GM23338 (cell line): Measurements from ENCODE around the gene IGLL5. TPM values are rescaled to one million over a fixed set of nuclear protein-coding genes. Genes with fewer than 3 reads are reported as not detected.

Source experiments
- ATAC-seq: fragments of 200-7000 bp; cut with Tn5 transposase; 3 replicates; pipeline ENCODE4 v1.9.1; 2020
- DNase-seq: peaks from one replicate; pipeline ENCODE4 v3.0.0-alpha.2; 2015; ENCODE audit warnings: low spot score
- H2AFZ ChIP-seq: fragments of 200-600 bp; sonication (generic); 2 replicates; pipeline ENCODE4 v1.8.0; 2016; ENCODE audit warnings: antibody characterized with exemption, mild to moderate bottlenecking, moderate library complexity
- H3F3A ChIP-seq: fragments of 200-600 bp; sonication (generic); replicated peaks from 2 replicates; pipeline ENCODE4 v1.8.0; 2017; ENCODE audit warnings: antibody characterized with exemption, mixed run types, low read depth
- H3K27ac ChIP-seq: fragments of 200-600 bp; sonication (generic); 2 replicates; pipeline ENCODE4 v1.6.1; 2016; ENCODE audit warnings: low read depth
- H3K27me3 ChIP-seq: fragments of 200-600 bp; sonication (generic); 2 replicates; pipeline ENCODE4 v1.8.0; 2016; ENCODE audit warnings: mild to moderate bottlenecking, mixed run types, moderate library complexity; ENCODE audit not compliant: insufficient read depth
- H3K36me3 ChIP-seq: fragments of 200-600 bp; sonication (generic); 2 replicates; pipeline ENCODE4 v1.8.0; 2016; ENCODE audit warnings: mild to moderate bottlenecking; ENCODE audit not compliant: insufficient read depth
- H3K4me1 ChIP-seq: fragments of 200-600 bp; sonication (generic); 2 replicates; pipeline ENCODE4 v1.8.0; 2016; ENCODE audit warnings: mild to moderate bottlenecking, moderate library complexity; ENCODE audit not compliant: insufficient read depth
- H3K4me2 ChIP-seq: fragments of 200-600 bp; sonication (generic); 2 replicates; pipeline ENCODE4 v1.7.1; 2017; ENCODE audit warnings: mixed run types
- H3K4me3 ChIP-seq: fragments of 200-600 bp; sonication (generic); 2 replicates; pipeline ENCODE4 v1.6.1; 2016; ENCODE audit warnings: mixed run types
- H3K79me2 ChIP-seq: fragments of 200-600 bp; sonication (generic); replicated peaks from 2 replicates; pipeline ENCODE4 v1.8.0; 2017; ENCODE audit warnings: mild to moderate bottlenecking; ENCODE audit not compliant: insufficient read depth
- H3K9me2 ChIP-seq: fragments of 200-600 bp; sonication (generic); 2 replicates; pipeline ENCODE4 v1.8.0; 2017; ENCODE audit not compliant: insufficient read depth
- H4K20me1 ChIP-seq: fragments of 200-600 bp; sonication (generic); replicated peaks from 2 replicates; pipeline ENCODE4 v1.8.0; 2017; ENCODE audit warnings: mild to moderate bottlenecking; ENCODE audit not compliant: insufficient read depth
- H3K27ac Mint-ChIP-seq: 2 replicates; pipeline ENCODE4 v1.8.0; 2020; ENCODE audit warnings: inconsistent platforms, mild to moderate bottlenecking, moderate library complexity, mixed read lengths
- H3K27me3 Mint-ChIP-seq: 3 replicates; pipeline ENCODE4 v1.8.0; 2022; ENCODE audit warnings: low read depth, mild to moderate bottlenecking, moderate library complexity, mixed read lengths, inconsistent platforms; ENCODE audit not compliant: insufficient read depth, poor library complexity
- H3K36me3 Mint-ChIP-seq: 3 replicates; pipeline ENCODE4 v1.8.0; 2021; ENCODE audit warnings: low read depth, mild to moderate bottlenecking, inconsistent platforms, moderate library complexity, mixed read lengths
- H3K4me1 Mint-ChIP-seq: 3 replicates; pipeline ENCODE4 v1.8.0; 2020; ENCODE audit warnings: mild to moderate bottlenecking, inconsistent platforms, mixed read lengths
- H3K4me3 Mint-ChIP-seq: 3 replicates; pipeline ENCODE4 v1.8.0; 2021; ENCODE audit warnings: moderate library complexity, mild to moderate bottlenecking, inconsistent platforms, mixed read lengths
- H3K9me3 Mint-ChIP-seq: 3 replicates; pipeline ENCODE4 v1.8.0; 2020; ENCODE audit warnings: moderate library complexity, mild to moderate bottlenecking, inconsistent platforms, mixed read lengths
- CREB1 ChIP-seq: fragments of 250-450 bp; sonication (Bioruptor Pico); IDR thresholded peaks from 2 replicates; pipeline ENCODE4 v1.5.0; 2020; ENCODE audit warnings: low read depth, mild to moderate bottlenecking, moderate library complexity
- EZH2 ChIP-seq: fragments of 200-600 bp; sonication (generic); IDR thresholded peaks from one replicate; pipeline ENCODE4 v1.8.0; 2017; ENCODE audit warnings: antibody characterized with exemption, mild to moderate bottlenecking, low read depth; ENCODE audit not compliant: unreplicated experiment
- EZH2phosphoT487 ChIP-seq: fragments of 200-600 bp; sonication (generic); IDR thresholded peaks from one replicate; pipeline ENCODE4 v1.8.1; 2018; ENCODE audit warnings: antibody characterized with exemption; ENCODE audit not compliant: unreplicated experiment
- JUNB ChIP-seq: IDR thresholded peaks from one replicate; pipeline ENCODE4 v1.6.1; 2016; ENCODE audit warnings: antibody characterized with exemption; ENCODE audit not compliant: unreplicated experiment
- NANOG ChIP-seq: IDR thresholded peaks from 2 replicates; pipeline ENCODE4 v1.6.1; 2016; ENCODE audit warnings: antibody characterized with exemption, borderline replicate concordance
- POLR2AphosphoS5 ChIP-seq: IDR thresholded peaks from 2 replicates; pipeline ENCODE4 v1.6.1; 2016; ENCODE audit warnings: antibody characterized with exemption, low read depth
- STAT1 ChIP-seq: IDR thresholded peaks from one replicate; pipeline ENCODE4 v1.6.1; 2016; ENCODE audit warnings: antibody characterized with exemption; ENCODE audit not compliant: unreplicated experiment
- ZNF114 ChIP-seq: fragments of 250-450 bp; sonication (Bioruptor Pico); IDR thresholded peaks from 2 replicates; pipeline ENCODE4 v1.5.0; 2020; ENCODE audit warnings: mild to moderate bottlenecking, moderate library complexity
- ZNF331 ChIP-seq: fragments of 250-450 bp; sonication (Bioruptor Pico); IDR thresholded peaks from 2 replicates; pipeline ENCODE4 v1.5.0; 2020; ENCODE audit warnings: low read depth, mild to moderate bottlenecking, moderate library complexity
- polyA plus RNA-seq: library from polyadenylated mRNA; unstranded; fragments of >200 nt; fragmentation: Nextera tagmentation; extraction: Ambion mirVana; gene quantifications from 2 replicates; pipeline ENCODE4 v1.2.1, GENCODE V29; 2016
- total RNA-seq: library from RNA; depleted of rRNA; stranded (reverse); fragments of >200 nt; shearing (Covaris generic); gene quantifications from 2 replicates; pipeline ENCODE4 v1.2.3, GENCODE V29; 2014
- TF ChIP-seq, protein P1 (sequence below): IDR thresholded peaks from one replicate; pipeline ENCODE4 v1.6.1; 2018; ENCODE audit warnings: antibody characterized with exemption; ENCODE audit not compliant: unreplicated experiment
- TF ChIP-seq, protein P2 (sequence below): IDR thresholded peaks from 2 replicates; pipeline ENCODE4 v1.6.1; 2016; ENCODE audit warnings: antibody characterized with exemption
- TF ChIP-seq, protein P3 (sequence below): fragments of 250-450 bp; sonication (Bioruptor Pico); IDR thresholded peaks from 2 replicates; pipeline ENCODE4 v1.5.0; 2020; ENCODE audit warnings: mild to moderate bottlenecking, moderate library complexity
- TF ChIP-seq, protein P4 (sequence below), 2 experiments: fragments of 200-600 bp in 1 of 2; sonication (generic) in 1 of 2; conservative IDR thresholded peaks; 2 replicates each; pipeline versions ENCODE4 v1.5.1 to v1.6.1; 2016 to 2017; ENCODE audit warnings: antibody characterized with exemption in 2 of 2, low read depth in 2 of 2, mild to moderate bottlenecking in 2 of 2, moderate library complexity in 1 of 2

The IGLL5 gene
- total and polyA plus RNA-seq, 2 experiments from 2014 or later: not detected

DNA sequence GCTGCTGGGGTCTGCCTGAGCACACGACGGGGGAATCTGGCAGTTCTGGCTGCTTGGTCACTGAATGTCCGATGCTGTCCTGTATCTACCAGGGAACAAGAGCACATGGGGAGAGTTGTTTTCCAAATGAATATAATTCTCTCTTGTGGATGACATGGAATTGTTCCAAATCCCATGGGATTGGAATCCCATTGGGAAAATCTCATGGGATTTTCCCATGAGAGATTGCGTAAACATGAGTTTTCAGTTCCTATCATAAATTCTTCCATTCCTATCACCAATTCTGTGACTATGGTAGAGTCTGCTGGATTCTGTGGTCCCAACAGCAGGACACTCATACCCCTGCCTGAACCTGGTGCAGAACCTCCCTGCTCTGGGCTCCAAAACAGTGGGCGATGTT, 35.6 kb upstream of the IGLL5 start:
- H3K36me3 Mint-ChIP-seq: no peaks in the 10 kb centered on the region
- H3K4me3 Mint-ChIP-seq: no peak overlapping the region
- no peaks in the 10 kb centered on the region for H4K20me1 ChIP-seq
- no peak overlapping the region for H3K4me3 ChIP-seq
- no peak for ATAC-seq
- no peaks in the 10 kb centered on the region; the same call in 2 of the 3 replicates for H3K4me1 Mint-ChIP-seq
- H3K27me3 ChIP-seq: peaks cover 94% of the 10 kb centered on the region
- H3K9me3 Mint-ChIP-seq: no peaks in the 10 kb centered on the region; the same call in 2 of the 3 replicates
- no peaks in the 10 kb centered on the region for H3F3A ChIP-seq
- H3K4me2 ChIP-seq: no peak overlapping the region
- no peaks in the 10 kb centered on the region for H3K79me2 ChIP-seq
- no peaks in the 10 kb centered on the region for H3K4me1 ChIP-seq
- no peaks in the 10 kb centered on the region for H3K36me3 ChIP-seq
- no peak overlapping the region for H3K27ac ChIP-seq
- H3K9me2 ChIP-seq: no peaks in the 10 kb centered on the region
- H3K27ac Mint-ChIP-seq: no peak overlapping the region
- no peak for DNase-seq
- no peak overlapping the region for H2AFZ ChIP-seq
- TF ChIP-seq NANOG (no peak), EZH2phosphoT487 (no peak), CREB1 (CRISPR knock-in tag) (no peak), ZNF331 (CRISPR knock-in tag) (no peak), EZH2 (no peak), STAT1 (no peak), POLR2AphosphoS5 (no peak), ZNF114 (CRISPR knock-in tag) (no peak), JUNB (no peak)
- TF ChIP-seq, protein P1, sequence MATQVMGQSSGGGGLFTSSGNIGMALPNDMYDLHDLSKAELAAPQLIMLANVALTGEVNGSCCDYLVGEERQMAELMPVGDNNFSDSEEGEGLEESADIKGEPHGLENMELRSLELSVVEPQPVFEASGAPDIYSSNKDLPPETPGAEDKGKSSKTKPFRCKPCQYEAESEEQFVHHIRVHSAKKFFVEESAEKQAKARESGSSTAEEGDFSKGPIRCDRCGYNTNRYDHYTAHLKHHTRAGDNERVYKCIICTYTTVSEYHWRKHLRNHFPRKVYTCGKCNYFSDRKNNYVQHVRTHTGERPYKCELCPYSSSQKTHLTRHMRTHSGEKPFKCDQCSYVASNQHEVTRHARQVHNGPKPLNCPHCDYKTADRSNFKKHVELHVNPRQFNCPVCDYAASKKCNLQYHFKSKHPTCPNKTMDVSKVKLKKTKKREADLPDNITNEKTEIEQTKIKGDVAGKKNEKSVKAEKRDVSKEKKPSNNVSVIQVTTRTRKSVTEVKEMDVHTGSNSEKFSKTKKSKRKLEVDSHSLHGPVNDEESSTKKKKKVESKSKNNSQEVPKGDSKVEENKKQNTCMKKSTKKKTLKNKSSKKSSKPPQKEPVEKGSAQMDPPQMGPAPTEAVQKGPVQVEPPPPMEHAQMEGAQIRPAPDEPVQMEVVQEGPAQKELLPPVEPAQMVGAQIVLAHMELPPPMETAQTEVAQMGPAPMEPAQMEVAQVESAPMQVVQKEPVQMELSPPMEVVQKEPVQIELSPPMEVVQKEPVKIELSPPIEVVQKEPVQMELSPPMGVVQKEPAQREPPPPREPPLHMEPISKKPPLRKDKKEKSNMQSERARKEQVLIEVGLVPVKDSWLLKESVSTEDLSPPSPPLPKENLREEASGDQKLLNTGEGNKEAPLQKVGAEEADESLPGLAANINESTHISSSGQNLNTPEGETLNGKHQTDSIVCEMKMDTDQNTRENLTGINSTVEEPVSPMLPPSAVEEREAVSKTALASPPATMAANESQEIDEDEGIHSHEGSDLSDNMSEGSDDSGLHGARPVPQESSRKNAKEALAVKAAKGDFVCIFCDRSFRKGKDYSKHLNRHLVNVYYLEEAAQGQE: no peak
- TF ChIP-seq, protein P2, sequence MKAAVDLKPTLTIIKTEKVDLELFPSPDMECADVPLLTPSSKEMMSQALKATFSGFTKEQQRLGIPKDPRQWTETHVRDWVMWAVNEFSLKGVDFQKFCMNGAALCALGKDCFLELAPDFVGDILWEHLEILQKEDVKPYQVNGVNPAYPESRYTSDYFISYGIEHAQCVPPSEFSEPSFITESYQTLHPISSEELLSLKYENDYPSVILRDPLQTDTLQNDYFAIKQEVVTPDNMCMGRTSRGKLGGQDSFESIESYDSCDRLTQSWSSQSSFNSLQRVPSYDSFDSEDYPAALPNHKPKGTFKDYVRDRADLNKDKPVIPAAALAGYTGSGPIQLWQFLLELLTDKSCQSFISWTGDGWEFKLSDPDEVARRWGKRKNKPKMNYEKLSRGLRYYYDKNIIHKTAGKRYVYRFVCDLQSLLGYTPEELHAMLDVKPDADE: no peak
- TF ChIP-seq, protein P3, sequence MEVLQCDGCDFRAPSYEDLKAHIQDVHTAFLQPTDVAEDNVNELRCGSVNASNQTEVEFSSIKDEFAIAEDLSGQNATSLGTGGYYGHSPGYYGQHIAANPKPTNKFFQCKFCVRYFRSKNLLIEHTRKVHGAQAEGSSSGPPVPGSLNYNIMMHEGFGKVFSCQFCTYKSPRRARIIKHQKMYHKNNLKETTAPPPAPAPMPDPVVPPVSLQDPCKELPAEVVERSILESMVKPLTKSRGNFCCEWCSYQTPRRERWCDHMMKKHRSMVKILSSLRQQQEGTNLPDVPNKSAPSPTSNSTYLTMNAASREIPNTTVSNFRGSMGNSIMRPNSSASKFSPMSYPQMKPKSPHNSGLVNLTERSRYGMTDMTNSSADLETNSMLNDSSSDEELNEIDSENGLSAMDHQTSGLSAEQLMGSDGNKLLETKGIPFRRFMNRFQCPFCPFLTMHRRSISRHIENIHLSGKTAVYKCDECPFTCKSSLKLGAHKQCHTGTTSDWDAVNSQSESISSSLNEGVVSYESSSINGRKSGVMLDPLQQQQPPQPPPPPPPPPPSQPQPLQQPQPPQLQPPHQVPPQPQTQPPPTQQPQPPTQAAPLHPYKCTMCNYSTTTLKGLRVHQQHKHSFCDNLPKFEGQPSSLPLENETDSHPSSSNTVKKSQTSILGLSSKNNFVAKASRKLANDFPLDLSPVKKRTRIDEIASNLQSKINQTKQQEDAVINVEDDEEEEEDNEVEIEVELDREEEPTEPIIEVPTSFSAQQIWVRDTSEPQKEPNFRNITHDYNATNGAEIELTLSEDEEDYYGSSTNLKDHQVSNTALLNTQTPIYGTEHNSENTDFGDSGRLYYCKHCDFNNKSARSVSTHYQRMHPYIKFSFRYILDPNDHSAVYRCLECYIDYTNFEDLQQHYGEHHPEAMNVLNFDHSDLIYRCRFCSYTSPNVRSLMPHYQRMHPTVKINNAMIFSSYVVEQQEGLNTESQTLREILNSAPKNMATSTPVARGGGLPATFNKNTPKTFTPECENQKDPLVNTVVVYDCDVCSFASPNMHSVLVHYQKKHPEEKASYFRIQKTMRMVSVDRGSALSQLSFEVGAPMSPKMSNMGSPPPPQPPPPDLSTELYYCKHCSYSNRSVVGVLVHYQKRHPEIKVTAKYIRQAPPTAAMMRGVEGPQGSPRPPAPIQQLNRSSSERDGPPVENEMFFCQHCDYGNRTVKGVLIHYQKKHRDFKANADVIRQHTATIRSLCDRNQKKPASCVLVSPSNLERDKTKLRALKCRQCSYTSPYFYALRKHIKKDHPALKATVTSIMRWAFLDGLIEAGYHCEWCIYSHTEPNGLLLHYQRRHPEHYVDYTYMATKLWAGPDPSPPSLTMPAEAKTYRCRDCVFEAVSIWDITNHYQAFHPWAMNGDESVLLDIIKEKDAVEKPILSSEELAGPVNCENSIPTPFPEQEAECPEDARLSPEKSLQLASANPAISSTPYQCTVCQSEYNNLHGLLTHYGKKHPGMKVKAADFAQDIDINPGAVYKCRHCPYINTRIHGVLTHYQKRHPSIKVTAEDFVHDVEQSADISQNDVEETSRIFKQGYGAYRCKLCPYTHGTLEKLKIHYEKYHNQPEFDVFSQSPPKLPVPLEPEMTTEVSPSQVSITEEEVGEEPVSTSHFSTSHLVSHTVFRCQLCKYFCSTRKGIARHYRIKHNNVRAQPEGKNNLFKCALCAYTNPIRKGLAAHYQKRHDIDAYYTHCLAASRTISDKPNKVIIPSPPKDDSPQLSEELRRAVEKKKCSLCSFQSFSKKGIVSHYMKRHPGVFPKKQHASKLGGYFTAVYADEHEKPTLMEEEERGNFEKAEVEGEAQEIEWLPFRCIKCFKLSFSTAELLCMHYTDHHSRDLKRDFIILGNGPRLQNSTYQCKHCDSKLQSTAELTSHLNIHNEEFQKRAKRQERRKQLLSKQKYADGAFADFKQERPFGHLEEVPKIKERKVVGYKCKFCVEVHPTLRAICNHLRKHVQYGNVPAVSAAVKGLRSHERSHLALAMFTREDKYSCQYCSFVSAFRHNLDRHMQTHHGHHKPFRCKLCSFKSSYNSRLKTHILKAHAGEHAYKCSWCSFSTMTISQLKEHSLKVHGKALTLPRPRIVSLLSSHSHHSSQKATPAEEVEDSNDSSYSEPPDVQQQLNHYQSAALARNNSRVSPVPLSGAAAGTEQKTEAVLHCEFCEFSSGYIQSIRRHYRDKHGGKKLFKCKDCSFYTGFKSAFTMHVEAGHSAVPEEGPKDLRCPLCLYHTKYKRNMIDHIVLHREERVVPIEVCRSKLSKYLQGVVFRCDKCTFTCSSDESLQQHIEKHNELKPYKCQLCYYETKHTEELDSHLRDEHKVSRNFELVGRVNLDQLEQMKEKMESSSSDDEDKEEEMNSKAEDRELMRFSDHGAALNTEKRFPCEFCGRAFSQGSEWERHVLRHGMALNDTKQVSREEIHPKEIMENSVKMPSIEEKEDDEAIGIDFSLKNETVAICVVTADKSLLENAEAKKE: no peak
- TF ChIP-seq, protein P4, sequence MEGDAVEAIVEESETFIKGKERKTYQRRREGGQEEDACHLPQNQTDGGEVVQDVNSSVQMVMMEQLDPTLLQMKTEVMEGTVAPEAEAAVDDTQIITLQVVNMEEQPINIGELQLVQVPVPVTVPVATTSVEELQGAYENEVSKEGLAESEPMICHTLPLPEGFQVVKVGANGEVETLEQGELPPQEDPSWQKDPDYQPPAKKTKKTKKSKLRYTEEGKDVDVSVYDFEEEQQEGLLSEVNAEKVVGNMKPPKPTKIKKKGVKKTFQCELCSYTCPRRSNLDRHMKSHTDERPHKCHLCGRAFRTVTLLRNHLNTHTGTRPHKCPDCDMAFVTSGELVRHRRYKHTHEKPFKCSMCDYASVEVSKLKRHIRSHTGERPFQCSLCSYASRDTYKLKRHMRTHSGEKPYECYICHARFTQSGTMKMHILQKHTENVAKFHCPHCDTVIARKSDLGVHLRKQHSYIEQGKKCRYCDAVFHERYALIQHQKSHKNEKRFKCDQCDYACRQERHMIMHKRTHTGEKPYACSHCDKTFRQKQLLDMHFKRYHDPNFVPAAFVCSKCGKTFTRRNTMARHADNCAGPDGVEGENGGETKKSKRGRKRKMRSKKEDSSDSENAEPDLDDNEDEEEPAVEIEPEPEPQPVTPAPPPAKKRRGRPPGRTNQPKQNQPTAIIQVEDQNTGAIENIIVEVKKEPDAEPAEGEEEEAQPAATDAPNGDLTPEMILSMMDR (conservative IDR thresholded peaks at IDR 0.05; ENCODE audit: low read depth in 2 of 2): no peak
- H3K27me3 Mint-ChIP-seq: peaks cover 63% of the 10 kb centered on the region
